GM18508 (cell line): ENCODE results near the gene CDC42EP1.
A peak's percentile ranks its signal among the peaks of the same experiment; 100 is the strongest.

Experiments used
- ATAC-seq: cut with Tn5 transposase; IDR thresholded peaks from one replicate; pipeline ENCODE4 v1.9.1; 2021; ENCODE audit warnings: moderate number of reproducible peaks; ENCODE audit not compliant: insufficient read depth, unreplicated experiment

Gene CDC42EP1

DNA sequence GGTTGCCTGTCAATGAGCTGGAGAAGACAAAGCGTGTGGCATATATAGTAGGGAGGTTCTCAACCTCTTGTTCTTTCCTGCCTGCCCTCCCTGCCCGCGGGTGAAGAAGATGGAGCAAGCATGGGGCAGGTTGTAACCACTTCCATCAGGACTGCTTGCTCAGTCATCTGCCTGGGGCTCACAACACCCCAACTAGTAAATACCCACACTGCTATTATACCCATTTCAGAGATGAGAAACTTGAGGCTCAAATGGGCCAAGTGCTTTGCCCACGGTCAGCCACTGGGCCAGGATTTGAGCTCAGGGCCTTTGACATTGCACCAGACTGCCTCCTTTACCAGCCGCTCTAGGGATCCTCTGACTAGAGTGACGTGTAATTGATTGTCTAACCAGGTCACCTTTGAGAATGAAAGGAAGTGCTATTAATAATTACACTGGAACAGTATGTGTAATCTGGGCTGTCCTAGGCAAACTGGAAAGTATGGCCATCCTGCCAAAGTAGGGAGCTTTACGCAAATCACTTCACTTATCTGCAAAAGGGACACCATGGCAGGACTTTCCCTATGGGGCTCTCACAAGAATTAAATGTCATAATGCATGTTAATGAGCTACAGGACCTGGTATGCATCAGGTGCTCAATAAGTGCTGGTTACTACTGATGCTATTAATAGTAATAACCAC lies 2.8 kb upstream of the CDC42EP1 start:
- no peak for ATAC-seq

DNA sequence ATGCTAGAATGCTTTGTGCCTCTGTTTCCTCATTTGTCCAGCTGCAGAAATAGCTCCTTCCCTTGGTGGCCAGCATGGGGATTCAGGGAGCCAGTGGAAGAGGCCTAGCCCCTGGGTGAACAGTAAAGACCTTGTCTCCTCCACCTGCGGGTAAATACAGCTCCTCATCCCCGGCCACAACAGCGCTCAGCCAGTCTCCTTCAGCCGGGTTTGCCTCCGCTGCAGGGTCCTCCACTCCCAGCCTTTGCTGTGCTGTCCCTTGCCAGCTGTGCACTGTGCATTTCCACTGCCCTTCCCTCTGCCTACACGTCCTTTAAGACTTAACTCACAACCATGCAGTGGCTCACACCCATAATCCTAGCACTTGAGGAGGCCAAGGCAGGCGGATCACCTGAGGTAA lies 1.5 kb upstream of the CDC42EP1 start:
- ATAC-seq = no peak

DNA sequence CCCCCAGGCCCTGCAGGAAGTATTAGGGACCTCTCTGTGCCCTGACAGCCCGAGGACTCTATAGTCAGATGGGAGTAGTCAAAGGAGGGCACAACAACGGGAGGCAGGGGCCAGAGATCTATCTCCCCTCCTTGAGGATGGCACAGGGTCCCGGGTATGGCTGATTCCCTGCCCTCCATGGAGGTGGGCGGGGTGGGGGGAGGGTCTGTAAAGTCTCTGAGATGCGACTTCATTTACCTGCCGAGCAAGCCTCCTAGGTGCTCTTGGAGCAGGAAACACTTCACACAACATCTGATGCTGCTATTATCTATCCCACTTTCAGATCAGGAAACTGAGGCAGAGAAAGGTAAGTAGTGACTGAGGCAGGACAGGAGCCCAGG lies 769 bp upstream of the CDC42EP1 start:
- ATAC-seq = no peak

DNA sequence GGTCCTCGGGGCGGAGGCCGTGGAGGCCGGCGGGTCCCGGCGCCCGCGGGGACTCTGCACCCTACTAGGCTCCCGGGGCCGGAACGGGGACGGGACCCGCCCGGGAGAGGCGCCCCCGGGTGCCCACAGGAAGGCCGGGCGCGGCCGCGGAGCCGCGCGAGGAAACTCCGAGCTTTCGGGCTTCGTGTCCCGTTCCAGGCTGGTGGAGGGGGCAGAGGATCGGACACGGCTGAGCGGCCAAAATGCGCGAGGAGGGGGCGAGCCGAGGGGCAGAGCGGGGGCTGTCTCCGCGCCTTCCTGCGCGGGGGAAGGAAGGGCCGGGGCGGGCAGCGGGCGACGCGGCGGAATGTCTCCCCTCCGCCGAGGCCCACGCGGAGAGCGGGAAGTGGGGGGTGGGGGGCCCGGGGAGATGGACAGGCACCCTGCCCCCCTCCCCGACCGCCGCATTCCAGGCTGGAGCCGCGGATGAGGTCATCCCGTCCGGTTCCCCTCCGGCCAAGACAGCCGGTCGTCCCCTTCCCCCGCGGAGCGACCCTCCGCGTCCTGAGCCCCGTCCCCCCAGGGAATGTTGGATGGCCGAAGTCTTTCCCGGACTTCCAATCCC lies 430 bp downstream of the CDC42EP1 start:
- ATAC-seq = no peak

GRCh38 chr22:37561212-37562048 lies 1.1 kb downstream of the CDC42EP1 start:
- ATAC-seq = no peak

DNA sequence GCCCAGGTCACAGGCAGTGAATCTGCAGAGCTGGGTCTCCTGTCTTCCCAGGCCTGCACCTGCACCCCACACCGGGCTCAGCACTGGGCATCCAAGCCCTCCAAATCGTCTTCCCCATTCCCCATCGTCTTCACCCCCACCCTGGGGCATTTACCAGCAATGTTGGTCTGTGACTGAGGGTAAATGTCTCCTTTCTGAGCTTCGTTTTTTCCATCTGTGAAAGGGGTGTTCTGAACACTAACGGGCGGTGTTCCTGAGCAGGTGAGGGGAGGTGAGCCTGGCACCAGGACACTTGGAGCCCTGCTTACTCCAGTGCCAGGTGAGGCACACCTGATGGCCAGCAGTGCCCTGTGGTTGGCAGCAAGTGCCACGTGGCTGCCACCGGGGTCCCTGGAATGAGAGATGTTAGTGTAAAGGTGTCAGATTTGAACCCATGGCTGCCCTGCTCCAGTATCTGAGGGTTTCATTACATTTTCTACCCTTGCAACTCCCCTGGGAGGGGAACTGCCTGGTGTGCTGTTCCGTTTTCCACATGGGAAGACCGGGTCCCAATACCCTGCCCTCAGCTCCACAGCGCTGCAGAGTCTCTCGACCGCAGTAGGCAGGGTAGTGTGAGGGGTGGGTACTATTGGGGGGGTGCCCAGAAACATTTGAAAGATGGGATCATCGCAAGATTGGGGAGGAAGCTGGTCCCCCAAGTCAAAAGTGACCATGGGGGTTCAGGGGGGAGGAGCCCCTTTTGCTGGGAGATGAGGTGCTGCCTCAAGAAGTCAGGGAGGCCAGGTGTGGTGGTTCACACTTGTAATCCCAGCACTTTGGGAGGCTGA lies 2.0 kb downstream of the CDC42EP1 start:
- ATAC-seq = no peak

GRCh38 chr22:37563153-37564081 lies 3.1 kb downstream of the CDC42EP1 start:
- no peak for ATAC-seq

DNA sequence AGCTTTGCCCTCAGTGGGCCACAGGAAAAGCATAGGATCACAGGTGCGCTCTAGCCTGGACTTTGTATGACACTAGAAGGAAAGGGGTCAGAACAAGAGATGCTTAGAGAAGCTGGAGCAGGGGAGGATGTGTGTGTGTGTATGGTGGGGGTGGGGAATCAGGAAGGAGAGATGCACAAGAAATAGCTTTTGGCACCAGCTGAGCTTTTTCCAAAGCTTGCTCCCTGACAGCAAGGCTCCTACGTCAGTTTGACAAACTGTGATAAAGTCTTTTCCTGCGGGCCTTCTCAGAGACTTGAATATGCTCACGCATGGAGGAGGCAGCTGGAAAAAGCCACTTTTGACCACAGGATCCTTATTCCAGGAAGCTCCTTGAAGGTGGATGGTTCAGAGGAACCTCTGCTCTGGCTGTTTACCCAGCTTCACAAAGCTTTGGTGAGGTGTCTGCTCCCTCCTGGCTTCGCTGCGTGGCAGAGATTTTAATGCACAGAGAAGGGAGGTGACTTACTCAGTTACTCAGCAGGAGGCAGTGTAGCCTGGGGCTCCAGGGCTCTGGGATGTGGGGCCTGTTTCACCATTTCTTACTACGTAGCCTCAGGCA lies 3.9 kb downstream of the CDC42EP1 start:
- ATAC-seq = no peak

GRCh38 chr22:37565830-37566229 lies 5.5 kb downstream of the CDC42EP1 start:
- no peak for ATAC-seq

- ATAC-seq = no peak
These were observed 6.1 kb downstream of the CDC42EP1 start for GRCh38 chr22:37566329-37566837.

- ATAC-seq = peak; percentile 50
These were observed 6.9 kb downstream of the CDC42EP1 start for GRCh38 chr22:37566903-37567798.

- no peak for ATAC-seq
These were observed 7.7 kb downstream of the CDC42EP1 start for GRCh38 chr22:37568012-37568411.

- ATAC-seq = no peak
These were observed 8.2 kb downstream of the CDC42EP1 start for GRCh38 chr22:37568448-37569008.

DNA sequence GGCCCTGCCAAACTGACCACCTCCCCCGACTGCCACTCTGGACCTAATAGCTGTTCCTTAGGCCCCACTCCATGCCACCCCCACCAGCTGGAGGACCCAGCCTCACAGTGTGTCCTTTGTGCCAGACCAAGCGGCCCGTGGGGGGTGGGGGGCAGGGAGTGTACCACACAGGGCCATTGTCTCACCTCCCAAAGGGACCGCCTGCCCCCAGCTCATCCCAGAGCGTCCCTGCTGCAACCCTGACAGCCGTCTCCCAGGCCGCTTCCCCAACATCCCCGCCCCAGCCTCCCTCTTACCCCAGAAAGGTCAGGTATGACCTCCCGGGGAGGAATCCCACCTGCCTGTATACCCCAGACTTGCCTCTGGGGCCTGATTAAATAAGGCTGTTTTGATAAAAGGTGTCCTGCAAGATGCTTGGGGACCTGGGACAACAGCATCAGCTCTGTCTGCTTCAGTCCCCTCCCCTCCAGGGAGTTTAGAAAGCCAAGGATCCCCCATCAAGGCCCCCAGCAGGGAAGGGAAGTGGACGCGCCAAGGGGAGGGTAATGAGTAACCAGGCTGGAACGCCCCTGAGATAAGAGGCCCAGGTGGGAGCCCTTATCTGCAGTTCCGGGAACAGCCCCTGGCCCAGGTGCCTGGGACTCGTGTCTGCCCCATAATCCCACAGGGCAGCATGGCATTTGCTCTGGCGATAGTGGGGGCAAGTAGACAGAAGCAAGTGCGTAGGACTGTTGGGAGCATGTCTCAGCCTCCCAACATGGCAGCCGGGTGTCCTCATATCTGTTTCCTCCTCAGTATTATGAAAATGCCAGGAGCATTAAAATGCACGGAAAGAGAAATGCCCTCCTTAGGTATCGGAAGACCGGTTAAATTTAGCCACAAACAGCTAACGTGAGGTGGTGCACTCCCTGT lies 9.0 kb downstream of the CDC42EP1 start:
- ATAC-seq = no peak

DNA sequence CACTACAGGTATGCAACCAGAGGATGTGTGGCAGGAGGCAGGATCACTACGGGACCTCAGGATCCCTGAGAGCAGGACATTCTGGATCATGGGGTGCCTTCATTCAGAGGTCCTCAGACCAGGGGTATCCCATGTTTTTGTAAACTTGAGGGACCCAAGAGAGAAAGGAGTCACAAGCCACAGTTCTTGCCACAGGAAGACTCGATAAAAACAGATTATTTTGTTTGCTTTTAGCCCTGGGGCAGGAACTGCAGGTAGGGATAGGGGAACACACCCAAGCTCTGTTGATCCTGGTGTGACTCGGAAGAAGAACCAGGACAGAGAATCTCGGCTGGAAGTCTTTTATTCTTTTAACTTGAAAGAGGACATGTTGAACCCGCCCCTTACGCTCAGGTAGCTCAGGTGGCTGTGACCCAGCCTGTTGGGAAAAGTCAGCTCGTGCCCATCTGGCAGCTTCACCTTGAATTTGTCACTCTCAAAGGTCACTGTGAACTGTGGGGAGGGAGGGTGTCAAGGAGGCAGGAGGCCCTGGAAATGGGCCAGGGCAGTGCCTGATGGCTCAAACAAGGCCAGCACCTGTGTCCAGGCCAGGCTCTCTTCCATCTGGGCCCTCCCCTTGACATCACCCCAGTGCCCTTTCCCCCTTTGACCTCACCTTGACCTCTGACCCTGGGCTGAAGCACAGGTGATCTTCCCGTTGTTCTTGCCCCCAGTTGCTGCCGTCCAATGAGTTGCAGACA lies 9.8 kb downstream of the CDC42EP1 start:
- ATAC-seq = no peak

DNA sequence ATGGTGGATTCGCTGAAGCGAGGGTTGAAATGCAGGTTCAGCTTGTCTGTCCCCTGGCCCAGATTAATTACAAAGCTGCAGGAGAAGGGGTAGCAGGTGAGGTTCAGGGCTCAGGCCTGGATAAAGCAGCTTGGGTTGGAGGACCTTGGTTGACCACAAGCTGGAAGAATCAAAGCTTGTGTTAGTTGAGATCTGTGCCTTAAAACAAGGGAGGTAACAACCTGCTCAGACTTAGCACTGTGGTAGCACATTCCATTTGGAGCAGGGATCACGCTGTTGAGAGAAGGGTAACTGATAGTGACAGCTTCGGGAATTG lies 10.3 kb downstream of the CDC42EP1 start:
- no peak for ATAC-seq
